NCI-H1694 treated with DMSO at 0.1 percent for 48 hours (cell line): Measurements from ENCODE around the gene L3MBTL4.
"Not testable (repeated sequence)": the region's sequence is repeated elsewhere in the genome, so short reads cannot be mapped to it uniquely, and the experiment has no call there.

Experiments used
- DNase-seq: peaks from one replicate; lab custom pipeline; 2025; lab: John Stamatoyannopoulos, UW

The L3MBTL4 gene

GRCh38 chr18:6310714-6311113 is 104.0 kb downstream of the L3MBTL4 start:
- DNase-seq = no peak

GRCh38 chr18:6297875-6298274 is 116.8 kb downstream of the L3MBTL4 start:
- DNase-seq = no peak

GRCh38 chr18:6294148-6294784 is 120.4 kb downstream of the L3MBTL4 start:
- DNase-seq = no peak

GRCh38 chr18:6289843-6290242 is 124.9 kb downstream of the L3MBTL4 start:
- DNase-seq = no peak

DNA sequence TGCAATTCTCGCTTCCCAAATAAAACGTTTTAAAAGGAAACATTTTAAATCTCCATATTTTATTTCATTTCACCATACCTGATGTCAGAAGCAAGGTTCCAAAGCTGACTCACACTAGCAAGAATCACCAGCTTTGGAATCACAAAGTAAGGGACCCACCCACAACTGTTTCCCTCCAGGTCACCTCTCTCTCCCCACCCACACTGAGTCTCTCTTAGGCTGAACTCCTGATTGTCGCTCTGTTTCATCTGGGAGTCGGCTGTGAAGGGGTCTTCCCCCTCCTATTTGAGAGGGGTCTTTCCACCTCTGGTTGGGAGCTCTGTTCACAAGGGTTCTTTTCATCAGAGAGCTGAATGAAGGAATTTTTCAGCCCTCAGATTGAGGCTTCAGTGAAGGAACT is 128.1 kb downstream of the L3MBTL4 start:
- no peak for DNase-seq

- no peak for DNase-seq
Measured at GRCh38 chr18:6284761-6285160, 129.9 kb downstream of the L3MBTL4 start.

GRCh38 chr18:6284300-6284699 is 130.4 kb downstream of the L3MBTL4 start:
- no peak for DNase-seq

DNA sequence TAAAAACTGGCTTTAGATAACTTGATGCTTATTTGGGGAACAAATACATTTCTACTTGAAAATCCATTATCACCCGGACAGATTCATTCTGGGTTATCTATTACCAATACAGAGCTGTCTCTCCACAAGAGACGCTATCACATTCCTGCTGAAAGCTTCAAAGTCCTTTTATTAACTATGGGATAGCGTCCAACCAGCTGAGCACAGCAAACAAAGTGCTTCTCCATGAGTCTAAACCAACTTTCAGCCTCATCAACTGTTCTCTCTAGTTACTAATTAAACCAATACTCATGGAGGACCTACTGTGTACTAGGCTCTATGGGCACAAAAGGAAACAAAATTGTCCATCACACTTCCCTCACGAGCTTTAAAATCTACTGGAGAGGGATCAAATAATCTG is 132.8 kb downstream of the L3MBTL4 start:
- DNase-seq = no peak

- no peak for DNase-seq
Measured at GRCh38 chr18:6280211-6280743, 134.4 kb downstream of the L3MBTL4 start.

- no peak for DNase-seq
Measured at GRCh38 chr18:6279308-6279707, 135.4 kb downstream of the L3MBTL4 start.

DNA sequence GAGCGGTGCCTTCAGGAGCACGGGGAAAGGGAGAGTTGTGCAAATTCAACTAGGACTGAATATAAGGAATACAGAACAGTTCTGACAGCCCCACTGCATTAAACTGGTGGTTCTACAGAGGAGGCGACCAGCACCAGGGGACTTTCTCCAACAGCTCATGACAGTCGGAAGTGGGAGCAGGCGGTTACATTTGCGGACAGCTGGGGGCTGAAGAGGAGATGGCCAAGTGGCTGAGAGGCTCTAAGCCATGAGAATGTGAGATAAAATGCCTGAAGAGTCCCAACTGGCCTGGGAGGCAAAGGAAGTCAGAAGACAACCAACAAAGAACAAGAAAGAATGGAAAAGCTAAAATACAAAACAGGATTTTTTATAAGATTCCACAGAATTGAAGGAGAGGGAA is 141.3 kb downstream of the L3MBTL4 start:
- no peak for DNase-seq

DNA sequence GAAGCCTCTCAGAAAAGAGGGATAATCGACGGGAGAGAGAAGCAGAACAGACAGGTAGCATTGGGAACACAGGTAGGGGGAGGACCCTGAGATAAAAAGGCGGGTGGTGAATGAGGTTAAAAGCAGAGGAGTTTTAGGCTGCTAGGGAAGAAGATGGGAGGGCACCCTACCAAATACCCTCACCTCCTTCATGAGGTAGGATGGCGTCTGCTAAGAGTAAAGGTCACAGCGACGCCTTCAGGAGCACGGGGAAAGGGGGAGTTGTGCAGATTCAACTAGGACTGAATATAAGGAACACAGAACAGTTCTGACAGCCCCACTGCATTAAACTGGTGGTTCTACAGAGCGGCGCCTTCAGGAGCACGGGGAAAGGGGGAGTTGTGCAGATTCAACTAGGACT is 142.6 kb downstream of the L3MBTL4 start:
- DNase-seq = not testable (repeated sequence)

DNA sequence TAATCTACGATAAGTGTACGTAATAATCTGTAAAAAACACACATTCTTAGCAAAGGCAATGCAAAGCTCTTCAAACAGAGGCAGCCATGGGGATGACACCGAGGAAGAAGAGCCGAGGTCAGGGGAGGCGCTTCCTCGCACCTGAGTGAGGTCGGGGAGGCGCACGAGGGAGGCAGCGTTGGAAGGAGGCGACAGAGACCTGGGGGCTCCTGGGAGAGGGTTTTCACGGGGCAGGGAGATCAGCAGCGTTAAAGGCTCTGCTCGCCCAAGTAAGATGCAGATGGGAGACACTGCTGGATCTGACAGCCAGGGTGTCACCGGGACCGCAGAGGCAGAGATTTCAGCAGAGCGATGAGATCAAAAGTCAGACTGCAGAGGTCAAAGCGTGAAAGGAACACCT is 143.1 kb downstream of the L3MBTL4 start:
- no peak for DNase-seq

GRCh38 chr18:6270771-6271216 is 143.9 kb downstream of the L3MBTL4 start:
- no peak for DNase-seq

DNA sequence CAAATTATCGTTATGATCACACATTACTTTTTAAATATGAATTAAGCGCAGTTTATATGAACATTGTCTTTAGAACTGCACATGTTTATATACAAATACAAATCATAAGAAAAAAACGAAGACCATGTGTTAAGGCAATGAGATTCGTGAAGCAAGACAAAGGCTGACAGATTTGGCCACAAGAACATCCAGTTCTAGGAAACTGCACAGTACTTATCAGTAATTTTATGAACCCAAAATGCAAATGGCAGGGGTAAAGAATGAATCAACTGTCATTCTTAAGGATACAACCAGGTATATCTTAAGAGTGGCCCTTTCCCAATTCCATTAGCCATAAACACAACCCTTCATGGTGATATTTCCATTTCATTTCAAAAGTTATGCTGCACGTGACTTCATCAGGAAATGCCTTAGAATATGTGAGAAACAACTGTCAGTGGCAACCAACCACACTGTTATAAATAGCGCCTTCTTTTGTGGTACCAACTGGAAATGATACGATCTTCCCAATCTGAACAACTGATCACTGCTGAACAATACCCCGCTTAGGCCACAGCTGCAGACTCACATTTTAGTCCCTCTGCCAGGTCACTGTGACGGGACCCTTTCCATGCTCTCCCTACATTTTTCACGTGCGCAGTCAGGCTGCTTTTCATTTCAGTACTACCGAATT is 144.9 kb downstream of the L3MBTL4 start:
- no peak for DNase-seq

DNA sequence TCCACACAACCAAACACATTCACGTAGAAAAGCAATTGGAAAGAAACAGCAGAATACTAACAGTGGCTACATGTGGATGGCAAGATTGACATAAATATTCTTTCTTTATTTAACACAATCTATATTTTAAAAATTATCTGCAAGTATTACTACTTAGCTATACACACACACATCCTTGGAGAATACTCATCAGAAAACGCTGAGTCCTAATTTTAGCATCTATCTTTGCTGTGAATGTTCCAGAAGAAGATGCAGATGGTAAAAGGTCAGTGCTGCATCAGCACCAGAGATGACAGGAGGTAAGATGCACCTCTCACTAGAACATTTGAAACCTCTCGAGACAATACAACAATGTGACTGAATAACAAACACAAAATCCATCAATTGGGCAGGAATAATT is 148.5 kb downstream of the L3MBTL4 start:
- DNase-seq = no peak

DNA sequence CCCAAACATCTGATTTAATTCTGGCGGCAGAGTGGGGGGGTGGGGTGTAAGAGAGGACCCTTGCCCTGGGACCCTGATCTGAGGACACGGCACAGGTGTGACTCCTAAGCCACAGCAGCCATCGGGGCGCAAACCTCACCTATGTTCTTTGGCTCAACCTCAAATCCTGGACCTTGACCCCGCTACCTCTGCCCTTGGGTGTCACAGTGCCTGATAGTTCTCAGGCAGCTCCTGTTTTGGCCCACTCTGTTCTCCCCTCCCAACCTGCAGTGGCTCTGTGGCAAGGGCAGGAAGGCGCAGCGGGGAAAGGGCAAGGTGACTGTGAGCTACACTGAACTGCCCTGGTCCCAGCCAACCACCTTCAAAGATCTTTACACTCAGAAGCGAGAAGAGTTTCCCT is 152.8 kb downstream of the L3MBTL4 start:
- no peak for DNase-seq

DNA sequence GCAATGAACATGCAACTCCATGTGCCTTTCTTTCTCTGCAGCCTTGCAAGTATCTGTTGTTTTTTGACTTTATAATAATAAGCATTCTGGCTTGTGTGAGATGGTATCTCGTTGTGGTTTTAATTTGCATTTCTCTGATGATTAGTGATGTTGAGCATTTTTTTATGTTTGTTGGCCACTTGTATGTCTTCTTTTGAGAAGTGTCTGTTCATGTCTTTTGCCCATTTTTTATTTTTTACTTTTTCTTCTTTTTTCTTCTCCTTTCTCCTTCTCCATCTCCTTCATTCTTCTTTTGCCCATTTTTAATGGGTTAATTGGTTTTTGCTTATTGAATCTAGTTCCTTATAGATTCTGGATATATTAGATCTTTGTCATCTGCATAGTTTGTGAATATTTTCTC is 155.4 kb downstream of the L3MBTL4 start:
- DNase-seq = not testable (repeated sequence)

DNA sequence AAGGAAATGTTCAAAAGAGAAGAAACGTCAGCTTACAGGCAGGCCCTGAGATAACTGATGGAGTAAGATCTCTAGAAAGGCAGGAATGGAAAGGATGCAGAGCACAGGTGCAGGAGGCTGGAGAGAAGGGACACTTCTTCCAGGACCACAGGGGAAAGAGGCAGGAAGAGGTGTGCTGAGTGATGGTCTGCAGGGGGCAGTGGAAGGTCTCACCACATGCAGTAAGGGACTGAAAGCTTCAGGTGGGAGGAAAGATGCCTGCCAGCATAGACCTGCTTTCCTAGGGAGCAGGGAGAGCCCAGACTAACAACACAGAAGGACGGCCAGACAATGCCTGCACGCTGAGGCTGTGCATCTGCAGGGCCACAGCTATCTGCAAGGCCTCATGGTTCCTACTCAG is 156.8 kb downstream of the L3MBTL4 start:
- DNase-seq = no peak

DNA sequence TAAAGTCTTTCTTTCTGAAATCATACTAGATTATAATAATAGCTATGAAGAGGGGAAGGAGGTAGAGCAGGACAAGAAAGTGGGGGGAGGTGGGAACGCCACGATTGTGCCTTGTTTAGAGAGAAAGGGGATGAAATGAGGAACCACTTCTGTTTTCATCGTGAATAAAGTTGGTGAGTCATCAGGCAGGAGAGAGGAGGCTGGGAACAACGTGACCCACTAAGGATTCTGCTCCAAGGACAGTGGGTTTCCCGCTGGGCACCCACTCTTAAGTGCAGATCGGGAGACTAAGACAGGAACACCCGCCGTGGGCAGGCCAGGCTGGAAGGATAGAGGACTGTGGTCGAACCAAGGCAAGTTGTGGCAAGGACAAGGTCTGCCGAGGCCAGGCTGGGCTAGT is 158.2 kb downstream of the L3MBTL4 start:
- no peak for DNase-seq

DNA sequence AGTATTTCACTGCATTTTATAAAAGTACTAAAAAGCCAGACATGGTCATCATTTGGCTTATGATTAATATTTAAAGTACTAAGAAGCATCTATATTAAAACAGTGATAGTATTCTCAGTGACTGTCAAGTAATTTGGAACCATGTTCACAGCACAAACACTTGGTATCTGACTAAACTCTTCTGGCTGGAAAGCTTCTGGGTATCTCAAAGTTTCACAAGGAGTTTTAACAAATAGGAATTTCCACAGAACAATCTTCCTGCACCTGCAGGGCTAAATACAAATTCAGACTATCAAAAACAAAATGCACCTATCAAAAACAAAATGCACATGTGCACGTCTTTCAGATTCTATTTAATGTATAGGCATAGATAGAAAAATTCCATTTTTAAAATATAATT is 158.8 kb downstream of the L3MBTL4 start:
- no peak for DNase-seq

- no peak for DNase-seq
Measured at GRCh38 chr18:6255116-6255705, 159.5 kb downstream of the L3MBTL4 start.

GRCh38 chr18:6254456-6254855 is 160.3 kb downstream of the L3MBTL4 start:
- DNase-seq = no peak
